A549 (cell line): ENCODE measurements around the gene DIAPH2. TPM values are rescaled to one million over a fixed set of nuclear protein-coding genes. Genes with fewer than 3 reads are reported as not detected.

Experiments used
- ATAC-seq, 2 experiments: fragments of 200-7000 bp in 1 of 2; fragments of >200 bp in 1 of 2; cut with Nextera tagmentation in 1 of 2; cut with Tn5 transposase in 1 of 2; 3 replicates each; pipeline versions ENCODE4 v1.8.0 to v1.9.1; 2018 to 2020; ENCODE audit warnings: mild to moderate bottlenecking in 1 of 2, moderate library complexity in 1 of 2
- CTCF ChIA-PET: fragments of 300-600 bp; sonication (Branson Sonifier 250); formaldehyde crosslinking; extraction: SDS; loops from one replicate; lab custom pipeline; 2021; ENCODE audit warnings: antibody characterized with exemption, inconsistent platforms; lab: Yijun Ruan, JAX
- POLR2A ChIA-PET: fragments of 350-600 bp; formaldehyde crosslinking; extraction: SDS; loops from one replicate; lab custom pipeline; 2021; ENCODE audit warnings: antibody characterized with exemption, inconsistent platforms; lab: Yijun Ruan, JAX
- DNase-seq, 2 experiments: peaks; one replicate each; pipeline versions ENCODE4 v3.0.0 to v3.0.0-alpha.2; 2011 to 2016; ENCODE audit warnings: low read depth in 1 of 2, low spot score in 1 of 2
- FAIRE-seq: peaks from 2 replicates; lab custom pipeline; 2011; peaks lifted over from hg19 to GRCh38; lab: Jason Lieb, UNC
- H3K27ac ChIP-seq, 2 experiments: fragments of >200 bp; sonication (Bioruptor Twin); formaldehyde crosslinking; 3 replicates each; pipeline ENCODE4 v1.5.1; 2016 to 2017
- H3K4me1 ChIP-seq: fragments of >200 bp; sonication (Bioruptor Twin); formaldehyde crosslinking; 3 replicates; pipeline ENCODE4 v1.6.1; 2016
- H3K4me2 ChIP-seq: fragments of >200 bp; sonication (Bioruptor Twin); formaldehyde crosslinking; 3 replicates; pipeline ENCODE4 v1.6.1; 2016
- H3K4me3 ChIP-seq: fragments of >200 bp; sonication (Bioruptor Twin); formaldehyde crosslinking; 3 replicates; pipeline ENCODE4 v1.5.1; 2016
- H3K9me3 ChIP-seq: fragments of >200 bp; sonication (Bioruptor Twin); formaldehyde crosslinking; 3 replicates; pipeline ENCODE4 v1.6.1; 2016
- BCL3 ChIP-seq: fragments of >200 bp; sonication (Bioruptor Twin); formaldehyde crosslinking; IDR thresholded peaks from 3 replicates; pipeline ENCODE4 v1.6.1; 2016
- BHLHE40 ChIP-seq: IDR thresholded peaks from 2 replicates; pipeline ENCODE4 v1.6.1; 2012; ENCODE audit warnings: low read depth, low read length, inconsistent platforms
- CBX2 ChIP-seq: fragments of 200-600 bp; sonication (generic); IDR thresholded peaks from 2 replicates; pipeline ENCODE4 v1.6.1; 2016; ENCODE audit warnings: low read depth, mild to moderate bottlenecking, borderline replicate concordance
- EHF ChIP-seq: fragments of 250-450 bp; sonication (Bioruptor Pico); IDR thresholded peaks from 2 replicates; pipeline ENCODE4 v1.5.0; 2020; ENCODE audit warnings: mild to moderate bottlenecking
- EP300 ChIP-seq, 2 experiments: fragments of >200 bp; sonication (Bioruptor Twin); formaldehyde crosslinking; IDR thresholded peaks; 2 replicates in 1 of 2; 3 replicates in 1 of 2; pipeline ENCODE4 v1.6.1; 2016 to 2017
- FOXS1 ChIP-seq: fragments of 250-450 bp; sonication (Bioruptor Pico); IDR thresholded peaks from 2 replicates; pipeline ENCODE4 v1.5.0; 2020; ENCODE audit warnings: mild to moderate bottlenecking, moderate library complexity
- HDAC2 ChIP-seq: fragments of 200-600 bp; sonication (generic); IDR thresholded peaks from 2 replicates; pipeline ENCODE4 v1.6.1; 2016
- HOXA7 ChIP-seq: fragments of 250-450 bp; sonication (Bioruptor Pico); IDR thresholded peaks from 2 replicates; pipeline ENCODE4 v1.5.0; 2020; ENCODE audit warnings: mild to moderate bottlenecking, moderate library complexity
- HOXB5 ChIP-seq: fragments of 250-450 bp; sonication (Bioruptor Pico); IDR thresholded peaks from 2 replicates; pipeline ENCODE4 v1.5.0; 2020; ENCODE audit warnings: mild to moderate bottlenecking, moderate library complexity
- JUN ChIP-seq, 2 experiments: fragments of >200 bp; sonication (Bioruptor Twin); formaldehyde crosslinking; IDR thresholded peaks; 2 replicates in 1 of 2; 3 replicates in 1 of 2; pipeline ENCODE4 v1.6.1; 2016 to 2017
- MAX ChIP-seq: IDR thresholded peaks from 2 replicates; pipeline ENCODE4 v1.6.1; 2012
- MAZ ChIP-seq: fragments of 150-350 bp; IDR thresholded peaks from 2 replicates; pipeline ENCODE4 v1.6.1; 2014; ENCODE audit warnings: antibody characterized with exemption, low read depth, low read length, borderline replicate concordance
- NFE2L2 ChIP-seq: fragments of 150-350 bp; conservative IDR thresholded peaks from 2 replicates; pipeline ENCODE4 v1.6.1; 2014; ENCODE audit warnings: low read length
- PHF8 ChIP-seq: fragments of 200-600 bp; sonication (generic); IDR thresholded peaks from 2 replicates; pipeline ENCODE4 v1.6.1; 2016; ENCODE audit warnings: low read depth, mild to moderate bottlenecking, antibody characterized with exemption, moderate library complexity, borderline replicate concordance
- POLR2A ChIP-seq: IDR thresholded peaks from 2 replicates; pipeline ENCODE4 v1.6.1; 2012; ENCODE audit warnings: mild to moderate bottlenecking, low read length
- RCOR1 ChIP-seq: fragments of 150-350 bp; IDR thresholded peaks from 2 replicates; pipeline ENCODE4 v1.6.1; 2014; ENCODE audit warnings: antibody characterized with exemption, low read length, low read depth
- REST ChIP-seq: fragments of 200-600 bp; sonication (generic); IDR thresholded peaks from 2 replicates; pipeline ENCODE4 v1.6.1; 2016; ENCODE audit warnings: antibody characterized with exemption, mild to moderate bottlenecking, moderate library complexity
- TFCP2L1 ChIP-seq: fragments of 250-450 bp; sonication (Bioruptor Pico); IDR thresholded peaks from 2 replicates; pipeline ENCODE4 v1.5.0; 2021; ENCODE audit warnings: mild to moderate bottlenecking
- ZC3H11A ChIP-seq: fragments of 450-650 bp; IDR thresholded peaks from 2 replicates; pipeline ENCODE4 v1.6.1; 2014; ENCODE audit warnings: antibody characterized with exemption, mild to moderate bottlenecking
- ZFP36 ChIP-seq: fragments of 450-650 bp; IDR thresholded peaks from 2 replicates; pipeline ENCODE4 v1.6.1; 2014; ENCODE audit warnings: borderline replicate concordance; ENCODE audit not compliant: partially characterized antibody
- ZSCAN20 ChIP-seq: fragments of 250-450 bp; sonication (Bioruptor Pico); IDR thresholded peaks from 2 replicates; pipeline ENCODE4 v1.8.0; 2022; ENCODE audit warnings: mild to moderate bottlenecking, moderate library complexity
- WGBS: methylation state at CpG from one replicate; pipeline ENCODE4 v1.1.6; 2017; ENCODE audit errors: missing lambda C conversion rate; 5-methylcytosine and 5-hydroxymethylcytosine counted together
- polyA plus RNA-seq, 4 experiments: library from polyadenylated mRNA; depleted of rRNA in 3 of 4; stranded (reverse); fragments of >200 nt; fragmentation: RNase III in 1 of 4; extraction: RNeasy Plus Mini Kit Qiagen cat#74134 plus additional on column Dnase treatment in 1 of 4; gene quantifications; 2 replicates in 3 of 4; 3 replicates in 1 of 4; pipeline ENCODE4 v1.2.3, GENCODE V29; 2011 to 2017

The DIAPH2 gene
- polyA plus RNA-seq, 2 of the 4 experiments (the other 2 are of a cell fraction) = 3.7 to 10.0 TPM

- TF ChIP-seq ZSCAN20 (CRISPR knock-in tag) (no peak), MAX (no peak), EHF (CRISPR knock-in tag) (no peak)
Observed at GRCh38 chrX:97363843-97364242, 679.2 kb downstream of the DIAPH2 start (continued).

DNA sequence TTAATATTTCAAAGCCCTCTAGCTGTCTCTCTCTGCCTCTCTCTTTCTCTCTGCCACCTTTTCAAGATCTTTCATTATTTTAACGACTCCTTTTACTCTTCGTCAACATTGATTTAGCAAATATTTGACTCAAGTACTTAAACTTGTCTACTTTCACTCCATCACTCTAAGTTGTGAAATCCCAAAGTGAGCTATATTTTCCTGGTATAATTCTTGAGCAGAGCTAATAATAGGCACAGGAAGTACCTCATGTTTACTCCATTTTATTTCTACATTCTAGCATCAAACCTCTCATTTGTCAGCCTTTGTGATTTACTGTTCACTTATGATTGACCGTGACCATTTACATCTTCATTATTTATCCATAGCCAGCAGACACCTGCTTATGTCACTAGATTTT lies 681.6 kb downstream of the DIAPH2 start:
- no peak overlapping the region for H3K4me2 ChIP-seq
- ATAC-seq (no peak), DNase-seq (no peak)
- no peaks in the 10 kb centered on the region for H3K4me1 ChIP-seq
- CTCF ChIA-PET = no interaction called here
- 92% methylated on average over 3 of the region's 3 CpGs for WGBS
- H3K9me3 ChIP-seq = no peaks in the 10 kb centered on the region
- H3K27ac ChIP-seq = no peak overlapping the region
- TF ChIP-seq FOXS1 (CRISPR knock-in tag) (no peak), PHF8 (no peak)
- TF ChIP-seq, all 56 proteins: peak for 0
- no peak overlapping the region for H3K4me3 ChIP-seq
- peak; percentile 98 for FAIRE-seq
- POLR2A ChIA-PET = no interaction called here

DNA sequence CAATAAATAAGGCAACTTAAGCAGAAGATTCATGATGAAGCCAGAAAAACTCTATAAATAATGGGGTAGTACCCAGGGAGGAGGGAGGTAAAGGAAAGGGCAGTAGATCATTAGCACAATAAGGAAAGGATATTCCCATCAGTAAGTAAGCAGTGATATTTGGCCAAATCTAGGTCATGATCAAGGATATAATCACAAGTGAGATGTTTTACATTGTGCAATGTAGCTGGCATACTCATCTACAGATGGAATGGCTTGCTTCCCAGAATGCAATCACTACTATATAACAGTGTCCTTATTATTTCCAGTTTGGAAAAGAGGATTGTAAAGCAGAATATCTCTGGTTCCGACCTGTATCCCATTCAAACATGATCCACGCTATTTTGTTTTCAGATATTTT lies 682.5 kb downstream of the DIAPH2 start:
- ChIA-PET POLR2A (no interaction called here), CTCF (no interaction called here)
- no peak overlapping the region for H3K4me2 ChIP-seq
- no peak for ATAC-seq
- no peaks in the 10 kb centered on the region for H3K4me1 ChIP-seq
- TF ChIP-seq BHLHE40 = no peak
- TF ChIP-seq ZFP36 = no peak
- TF ChIP-seq EHF (CRISPR knock-in tag) = no peak
- TF ChIP-seq JUN (IDR thresholded peaks at IDR 0.05) = no peak
- TF ChIP-seq HOXB5 = no peak
- TF ChIP-seq NFE2L2 = no peak
- TF ChIP-seq ZC3H11A = no peak
- no peak for TF ChIP-seq BCL3
- no peak for TF ChIP-seq TFCP2L1 (CRISPR knock-in tag)
- TF ChIP-seq MAZ = no peak
- TF ChIP-seq REST = no peak
- TF ChIP-seq PHF8 = no peak
- TF ChIP-seq HOXA7 (CRISPR knock-in tag) = no peak
- TF ChIP-seq HDAC2 = no peak
- no peak for TF ChIP-seq RCOR1
- no peak for TF ChIP-seq CBX2
- TF ChIP-seq POLR2A = no peak
- no peak for TF ChIP-seq EP300 (IDR thresholded peaks at IDR 0.05)
- H3K9me3 ChIP-seq = no peaks in the 10 kb centered on the region
- no peak overlapping the region for H3K27ac ChIP-seq
- 89% methylated on average over 2 of the region's 2 CpGs for WGBS
- DNase-seq = no peak
- FAIRE-seq = peak; percentile 73
- no peak overlapping the region for H3K4me3 ChIP-seq
